Measurements from ENCODE around the gene SESN3. TPM values are rescaled to one million over a fixed set of nuclear protein-coding genes. Genes with fewer than 3 reads are reported as not detected.
"Not testable (repeated sequence)": the region's sequence is repeated elsewhere in the genome, so short reads cannot be mapped to it uniquely, and the experiment has no call there.

SESN3 gene
- total RNA-seq, 2 donors from 2014 or later = 0.55 to 1.8 TPM

GRCh38 chr11:95227060-95227459 lies 3.9 kb downstream of the SESN3 start:
- not testable (repeated sequence) for H3K4me3 Mint-ChIP-seq; ATAC-seq; H3K36me3 Mint-ChIP-seq; H3K27me3 Mint-ChIP-seq; DNase-seq (ENCODE audit: low spot score); H3K27ac Mint-ChIP-seq; H3K9me3 Mint-ChIP-seq
- H3K4me1 Mint-ChIP-seq (ENCODE audit: low read depth in 2 of 2) = peaks cover 6 to 17% of the 10 kb centered on the region in 2 donors

- no peak overlapping the region for H3K27ac Mint-ChIP-seq
Measured at GRCh38 chr11:95222817-95223216, 8.2 kb downstream of the SESN3 start.

GRCh38 chr11:95219599-95219998 lies 11.4 kb downstream of the SESN3 start:
- DNase-seq (ENCODE audit: low spot score) (no peak), ATAC-seq (no peak)
- peaks cover 0 to 2% of the 10 kb centered on the region in 2 donors for H3K27me3 Mint-ChIP-seq
- no peaks in the 10 kb centered on the region for H3K9me3 Mint-ChIP-seq
- H3K36me3 Mint-ChIP-seq = no peaks in the 10 kb centered on the region
- H3K4me1 Mint-ChIP-seq (ENCODE audit: low read depth in 2 of 2) = peaks cover 0 to 4% of the 10 kb centered on the region in 2 donors
- H3K27ac Mint-ChIP-seq = no peak overlapping the region
- no peak overlapping the region for H3K4me3 Mint-ChIP-seq

More at GRCh38 chr11:95222817-95223216, 8.2 kb downstream of the SESN3 start:
- H3K4me3 Mint-ChIP-seq = no peak overlapping the region
- H3K4me1 Mint-ChIP-seq (ENCODE audit: low read depth in 2 of 2) = peaks cover 0 to 4% of the 10 kb centered on the region in 2 donors
- peaks cover 0 to 5% of the 10 kb centered on the region in 2 donors for H3K27me3 Mint-ChIP-seq
- ATAC-seq = no peak
- no peaks in the 10 kb centered on the region for H3K9me3 Mint-ChIP-seq
- no peaks in the 10 kb centered on the region for H3K36me3 Mint-ChIP-seq
- DNase-seq (ENCODE audit: low spot score) = no peak

- no peak overlapping the region for H3K27ac Mint-ChIP-seq
- H3K36me3 Mint-ChIP-seq = no peaks in the 10 kb centered on the region
- H3K9me3 Mint-ChIP-seq = no peaks in the 10 kb centered on the region
- no peak for ATAC-seq
- peaks cover 0 to under 1% of the 10 kb centered on the region in 2 donors for H3K27me3 Mint-ChIP-seq
- H3K4me3 Mint-ChIP-seq = no peak overlapping the region
- H3K4me1 Mint-ChIP-seq (ENCODE audit: low read depth in 2 of 2) = peaks cover 0 to under 1% of the 10 kb centered on the region in 2 donors
- no peak for DNase-seq (ENCODE audit: low spot score)
Measured at GRCh38 chr11:95218149-95218548, 12.9 kb downstream of the SESN3 start.

GRCh38 chr11:95212609-95213008 lies 18.4 kb downstream of the SESN3 start:
- Mint-ChIP-seq H3K27me3 (no peaks in the 10 kb centered on the region), H3K4me1 (ENCODE audit: low read depth in 2 of 2) (no peaks in the 10 kb centered on the region), H3K9me3 (no peaks in the 10 kb centered on the region), H3K36me3 (peaks cover 5% of the 10 kb centered on the region), H3K4me3 (no peak overlapping the region), H3K27ac (no peak overlapping the region)
- ATAC-seq = no peak
- no peak for DNase-seq (ENCODE audit: low spot score)

- ATAC-seq; H3K27me3 Mint-ChIP-seq; H3K4me3 Mint-ChIP-seq; DNase-seq (ENCODE audit: low spot score); H3K9me3 Mint-ChIP-seq; H3K4me1 Mint-ChIP-seq (ENCODE audit: low read depth in 2 of 2); H3K27ac Mint-ChIP-seq; H3K36me3 Mint-ChIP-seq: not testable (repeated sequence)
Measured at GRCh38 chr11:95209535-95209934, 21.5 kb downstream of the SESN3 start.

GRCh38 chr11:95200781-95201457 lies 30.1 kb downstream of the SESN3 start:
- H3K27me3 Mint-ChIP-seq = peaks cover 0 to 14% of the 10 kb centered on the region in 2 donors
- H3K36me3 Mint-ChIP-seq = no peaks in the 10 kb centered on the region
- peaks cover 6 to 12% of the 10 kb centered on the region in 2 donors for H3K4me1 Mint-ChIP-seq (ENCODE audit: low read depth in 2 of 2)
- no peak for DNase-seq (ENCODE audit: low spot score)
- H3K4me3 Mint-ChIP-seq = no peak overlapping the region
- no peak overlapping the region for H3K27ac Mint-ChIP-seq
- no peak for ATAC-seq
- H3K9me3 Mint-ChIP-seq = no peaks in the 10 kb centered on the region

GRCh38 chr11:95195831-95196230 lies 35.2 kb downstream of the SESN3 start:
- H3K36me3 Mint-ChIP-seq = no peaks in the 10 kb centered on the region
- H3K4me1 Mint-ChIP-seq (ENCODE audit: low read depth in 2 of 2) = peaks cover 6 to 12% of the 10 kb centered on the region in 2 donors
- no peak for DNase-seq (ENCODE audit: low spot score)
- no peak for ATAC-seq
- H3K4me3 Mint-ChIP-seq = no peak overlapping the region
- H3K27me3 Mint-ChIP-seq = peaks cover 0 to 14% of the 10 kb centered on the region in 2 donors
- H3K27ac Mint-ChIP-seq = no peak overlapping the region
- no peaks in the 10 kb centered on the region for H3K9me3 Mint-ChIP-seq

GRCh38 chr11:95193541-95193940 lies 37.5 kb downstream of the SESN3 start:
- H3K4me3 Mint-ChIP-seq = no peak overlapping the region
- no peaks in the 10 kb centered on the region for H3K9me3 Mint-ChIP-seq
- H3K27me3 Mint-ChIP-seq = peaks cover 0 to 14% of the 10 kb centered on the region in 2 donors
- DNase-seq (ENCODE audit: low spot score) = no peak
- H3K27ac Mint-ChIP-seq = no peak overlapping the region
- ATAC-seq = no peak
- no peaks in the 10 kb centered on the region for H3K36me3 Mint-ChIP-seq
- H3K4me1 Mint-ChIP-seq (ENCODE audit: low read depth in 2 of 2) = peaks cover 6 to 12% of the 10 kb centered on the region in 2 donors

- no peak for ATAC-seq
- Mint-ChIP-seq H3K4me3 (no peak overlapping the region), H3K27me3 (peaks cover 0 to 10% of the 10 kb centered on the region in 2 donors), H3K36me3 (no peaks in the 10 kb centered on the region), H3K4me1 (ENCODE audit: low read depth in 2 of 2) (peaks cover 6 to 13% of the 10 kb centered on the region in 2 donors), H3K9me3 (no peaks in the 10 kb centered on the region), H3K27ac (no peak overlapping the region)
- no peak for DNase-seq (ENCODE audit: low spot score)
Measured at GRCh38 chr11:95192717-95193116, 38.3 kb downstream of the SESN3 start.

GRCh38 chr11:95187723-95188122 lies 43.3 kb downstream of the SESN3 start:
- DNase-seq (ENCODE audit: low spot score) = no peak
- Mint-ChIP-seq H3K27ac (no peak overlapping the region), H3K36me3 (no peaks in the 10 kb centered on the region), H3K9me3 (no peaks in the 10 kb centered on the region), H3K27me3 (no peaks in the 10 kb centered on the region), H3K4me3 (no peak overlapping the region), H3K4me1 (ENCODE audit: low read depth in 2 of 2) (peaks cover 0 to 4% of the 10 kb centered on the region in 2 donors)
- no peak for ATAC-seq

GRCh38 chr11:95182397-95182796 lies 48.6 kb downstream of the SESN3 start:
- DNase-seq (ENCODE audit: low spot score) (no peak), ATAC-seq (no peak)
- H3K4me3 Mint-ChIP-seq = no peak overlapping the region
- H3K36me3 Mint-ChIP-seq = no peaks in the 10 kb centered on the region
- no peaks in the 10 kb centered on the region for H3K9me3 Mint-ChIP-seq
- no peaks in the 10 kb centered on the region for H3K27me3 Mint-ChIP-seq
- no peak overlapping the region for H3K27ac Mint-ChIP-seq
- H3K4me1 Mint-ChIP-seq (ENCODE audit: low read depth in 2 of 2) = peaks cover 0 to under 1% of the 10 kb centered on the region in 2 donors

- Mint-ChIP-seq H3K4me1 (ENCODE audit: low read depth in 2 of 2) (no peaks in the 10 kb centered on the region), H3K27me3 (no peaks in the 10 kb centered on the region), H3K4me3 (no peak overlapping the region), H3K27ac (no peak overlapping the region), H3K36me3 (no peaks in the 10 kb centered on the region), H3K9me3 (no peaks in the 10 kb centered on the region)
- DNase-seq (ENCODE audit: low spot score) (no peak), ATAC-seq (no peak)
Measured at GRCh38 chr11:95175818-95176380, 55.1 kb downstream of the SESN3 start.

- Mint-ChIP-seq H3K9me3 (no peaks in the 10 kb centered on the region), H3K36me3 (no peaks in the 10 kb centered on the region), H3K4me3 (no peak overlapping the region), H3K4me1 (ENCODE audit: low read depth in 2 of 2) (no peaks in the 10 kb centered on the region), H3K27ac (no peak overlapping the region), H3K27me3 (no peaks in the 10 kb centered on the region)
- ATAC-seq (no peak), DNase-seq (ENCODE audit: low spot score) (no peak)
Measured at GRCh38 chr11:95170294-95170693, 60.7 kb downstream of the SESN3 start.

All from natural killer cell treated with Interleukin-12 subunit alpha and Interleukin-12 subunit beta and Interleukin-15 and Interleukin-18, amount 100 ng/mL, for 72 hours (primary cell).